ENCODE results near the gene GPR119. TPM values are rescaled to one million over a fixed set of nuclear protein-coding genes. Genes with fewer than 3 reads are reported as not detected.

Gene GPR119
- total RNA-seq (2021; fragmentation: NEBNext Ultra II Directional; extraction: Animal tissue kit (Norgen Biotek cat#: 25700)): not detected in 2 replicates
- 0.11 and 0.17 TPM in 2 replicates for polyA plus RNA-seq (2011; rRNA removed)
- polyA plus RNA-seq (2011; cell fraction: cytosol; rRNA removed): not detected
- not detected for polyA plus RNA-seq (2011; cell fraction: nucleus; rRNA removed)
- polyA plus RNA-seq (2012, experiment 1 of 2): not detected in 4 replicates
- polyA plus RNA-seq (2012, experiment 2 of 2): not detected
- polyA plus RNA-seq (2013, experiment 1 of 2): not detected
- not detected for polyA plus RNA-seq (2013, experiment 2 of 2)
- not detected in 2 replicates for polyA minus RNA-seq (2011; rRNA and poly(A)+ RNA removed)
- not detected for polyA minus RNA-seq (2011; cell fraction: cytosol; rRNA and poly(A)+ RNA removed)
- not detected for polyA minus RNA-seq (2011; cell fraction: nucleus; rRNA and poly(A)+ RNA removed)
- long read RNA-seq, experiment 1: 0 reads
- long read RNA-seq, experiment 2: 0 reads

DNA sequence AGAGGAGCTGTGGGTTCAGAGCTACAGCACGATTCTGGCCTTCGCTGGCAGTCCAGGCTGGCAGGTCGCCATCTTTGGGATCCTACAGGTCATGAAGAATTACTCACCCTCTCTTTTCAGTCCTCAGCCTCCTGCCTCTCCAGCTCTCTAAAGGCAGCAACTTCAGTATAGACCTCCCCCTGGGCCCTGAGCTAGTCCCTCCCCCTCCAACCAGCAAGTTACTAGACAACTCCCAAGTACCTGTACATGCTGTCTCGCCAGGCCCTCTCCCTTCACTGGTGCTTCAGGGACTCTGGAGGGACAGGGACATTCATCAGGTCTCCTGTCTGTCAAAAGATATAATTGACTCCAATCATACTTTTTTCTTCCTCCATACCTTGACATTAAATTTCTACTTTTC, at the start of gene GPR119:
Gene GPR119 (minus strand): TSS at position 155 of the 400 bp plus-strand sequence. CDS start 227 bp downstream, outside the sequence.
- Histone ChIP-seq H2AK5ac (ENCODE audit: low read depth, low read length) (no peak within 1 kb of the TSS), H3K14ac (ENCODE audit: insufficient read length) (no peak within 1 kb of the TSS), H4K91ac (replicated peaks; ENCODE audit: insufficient read length, low read length) (no peak within 1 kb of the TSS), H3K4me1 (replicated peaks in 1 of 4; ENCODE audit: control insufficient read depth in 3 of 4, insufficient read depth in 4 of 4, low read length in 3 of 4) (no peaks in the 10 kb centered on the region), H3K36me3 (ENCODE audit: control insufficient read depth in 2 of 4, insufficient read depth in 4 of 4, low read length in 3 of 4) (no peaks in the 10 kb centered on the region), H3K9ac (replicated peaks in 1 of 4; ENCODE audit: extremely low read depth in 1 of 4, low read depth in 3 of 4, low read length in 3 of 4) (no peak within 1 kb of the TSS), H3K4me2 (ENCODE audit: insufficient read depth in 1 of 2, low read depth in 2 of 2, low read length in 2 of 2) (no peak within 1 kb of the TSS), H3K27ac (ENCODE audit: low read depth, low read length) (no peak within 1 kb of the TSS), H2BK12ac (ENCODE audit: low read depth, low read length) (no peak within 1 kb of the TSS), H3K27me3 (replicated peaks in 1 of 4; ENCODE audit: control insufficient read depth in 3 of 4, extremely low read depth in 1 of 4, insufficient read depth in 3 of 4, low read length in 3 of 4) (no peaks in the 10 kb centered on the region; a peak in 1 of 7 replicates), H4K5ac (ENCODE audit: insufficient read length, low read depth, low read length) (no peak within 1 kb of the TSS), H3K23ac (ENCODE audit: insufficient read length) (no peak within 1 kb of the TSS), H2BK5ac (ENCODE audit: low read depth, low read length) (no peak within 1 kb of the TSS), H3K4me3 (ENCODE audit: extremely low read depth in 1 of 4, insufficient read depth in 2 of 4, low read depth in 3 of 4, low read length in 4 of 4) (no peak within 1 kb of the TSS), H3K56ac (replicated peaks; ENCODE audit: insufficient read length, low read depth, low read length) (no peak within 1 kb of the TSS), H2BK15ac (ENCODE audit: low read length) (no peak within 1 kb of the TSS), H3K79me2 (ENCODE audit: control insufficient read depth in 1 of 2, insufficient read depth in 2 of 2, low read length in 2 of 2) (no peaks in the 10 kb centered on the region), H3K18ac (ENCODE audit: extremely low read depth, low read length) (no peak within 1 kb of the TSS), H3K4ac (replicated peaks; ENCODE audit: insufficient read length, low read depth, low read length) (no peak within 1 kb of the TSS), H3K79me1 (ENCODE audit: low read depth, low read length) (no peaks in the 10 kb centered on the region), H4K8ac (ENCODE audit: extremely low read depth, insufficient read depth, low read length) (no peak within 1 kb of the TSS), H3K23me2 (ENCODE audit: low read depth, low read length) (no peaks in the 10 kb centered on the region), H2BK20ac (ENCODE audit: low read length) (no peak within 1 kb of the TSS), H2AFZ (ENCODE audit: low read length) (no peak within 1 kb of the TSS), H4K20me1 (replicated peaks in 1 of 2; ENCODE audit: control insufficient read depth in 1 of 2, insufficient read depth in 2 of 2, low read length in 2 of 2) (no peaks in the 10 kb centered on the region), H2BK120ac (replicated peaks; ENCODE audit: low read depth, low read length) (no peak within 1 kb of the TSS), H3K9me3 (ENCODE audit: insufficient read depth in 2 of 2, low read depth in 1 of 2, low read length in 1 of 2) (no peaks in the 10 kb centered on the region)
- no peak for FAIRE-seq
- no peak for TF ChIP-seq JUN (IDR thresholded peaks at IDR 0.05; ENCODE audit: low read depth, low read length)
- no peak for TF ChIP-seq MAX (IDR thresholded peaks at IDR 0.05)
- no peak for TF ChIP-seq TCF12 (IDR thresholded peaks at IDR 0.05; ENCODE audit: low read depth, low read length)
- TF ChIP-seq TBP (IDR thresholded peaks at IDR 0.05; ENCODE audit: low read depth, low read length): no peak
- no peak for TF ChIP-seq RBBP5 (IDR thresholded peaks at IDR 0.05; ENCODE audit: borderline replicate concordance, low read depth, low read length)
- no peak for TF ChIP-seq YY1 (IDR thresholded peaks at IDR 0.05; ENCODE audit: low read depth, low read length)
- no peak for DNase-seq (ENCODE audit: low read depth in 1 of 2, low spot score in 2 of 2)
- CTCF ChIA-PET (ENCODE audit: partially characterized antibody): interaction anchor here (0.6 kb wide), 1 partner anchor 477 kb away, joined by 3 read pairs; no protein-coding TSS in a partner anchor
- POLR2A ChIA-PET (ENCODE audit: partially characterized antibody): no interaction called here
- 100% methylated on average over 4 of the region's 4 CpGs; no CpG with 5 or more reads in 1 of the 2 experiments for WGBS, 2 experiments (ENCODE audit: extremely low coverage in 1 of 2, insufficient coverage in 1 of 2, insufficient read length in 1 of 2, insufficient replicate concordance in 2 of 2, low coverage in 1 of 2, low lambda C conversion rate in 2 of 2, missing lambda C conversion rate in 1 of 2)
